Neural cell (in vitro differentiated cells): ENCODE data around the gene LIN54. TPM values are rescaled to one million over a fixed set of nuclear protein-coding genes. Genes with fewer than 3 reads are reported as not detected.

ENCODE experiments used
- H2AFZ ChIP-seq: fragments of 200-600, 300-800 bp; sonication (generic), shearing (Covaris generic); 2 replicates; pipeline ENCODE4 v1.6.0; 2014; ENCODE audit warnings: low read depth, mild to moderate bottlenecking, antibody characterized with exemption, low read length, moderate library complexity
- H3F3A ChIP-seq: fragments of 200-600 bp; shearing (Covaris generic); 2 replicates; pipeline ENCODE4 v1.6.1; 2016; ENCODE audit warnings: mild to moderate bottlenecking, moderate library complexity, mixed read lengths, antibody characterized with exemption, low read length; ENCODE audit not compliant: insufficient read depth, poor library complexity, severe bottlenecking
- H3K27ac ChIP-seq: fragments of 200-600, 300-800 bp; sonication (generic), shearing (Covaris generic); 2 replicates; pipeline ENCODE4 v1.5.1; 2014; ENCODE audit warnings: mild to moderate bottlenecking, low read length, moderate library complexity
- H3K27me3 ChIP-seq: fragments of 300-800, 200-600 bp; sonication (generic), shearing (Covaris generic); 2 replicates; pipeline ENCODE4 v1.6.0; 2014; ENCODE audit warnings: mild to moderate bottlenecking, low read depth, low read length, moderate library complexity; ENCODE audit not compliant: insufficient read depth
- H3K36me3 ChIP-seq: fragments of 300-800, 200-600 bp; sonication (generic), shearing (Covaris generic); 2 replicates; pipeline ENCODE4 v1.5.1; 2014; ENCODE audit warnings: mild to moderate bottlenecking, antibody characterized with exemption, low read length, moderate library complexity; ENCODE audit not compliant: insufficient read depth
- H3K4me2 ChIP-seq: fragments of 300-800, 200-600 bp; sonication (generic), shearing (Covaris generic); 2 replicates; pipeline ENCODE4 v1.6.0; 2014; ENCODE audit warnings: mild to moderate bottlenecking, low read length
- H3K4me3 ChIP-seq: fragments of 300-800, 200-600 bp; sonication (generic), shearing (Covaris generic); 2 replicates; pipeline ENCODE4 v1.5.1; 2014; ENCODE audit warnings: mild to moderate bottlenecking, low read length, moderate library complexity
- H3K79me2 ChIP-seq: fragments of 200-600 bp; shearing (Covaris generic); replicated peaks from 2 replicates; pipeline ENCODE4 v1.6.0; 2014; ENCODE audit warnings: mild to moderate bottlenecking, low read length, moderate library complexity; ENCODE audit not compliant: insufficient read depth
- H3K9ac ChIP-seq: fragments of 300-800, 200-600 bp; sonication (generic), shearing (Covaris generic); 2 replicates; pipeline ENCODE4 v1.6.1; 2016; ENCODE audit warnings: mild to moderate bottlenecking, low read length, mixed read lengths
- H3K9me2 ChIP-seq: fragments of 200-600 bp; shearing (Covaris generic); 2 replicates; pipeline ENCODE4 v1.6.1; 2016; ENCODE audit warnings: mild to moderate bottlenecking, low read length, mixed read lengths; ENCODE audit not compliant: insufficient read depth
- H3K9me3 ChIP-seq: fragments of 200-600, 300-800 bp; sonication (generic), shearing (Covaris generic); 2 replicates; pipeline ENCODE4 v1.6.1; 2016; ENCODE audit warnings: mild to moderate bottlenecking, mixed run types, low read length, moderate library complexity, mixed read lengths
- H4K20me1 ChIP-seq: fragments of 200-600 bp; shearing (Covaris generic); 2 replicates; pipeline ENCODE4 v1.6.1; 2016; ENCODE audit warnings: mild to moderate bottlenecking, mixed run types; ENCODE audit not compliant: insufficient read depth
- CTCF ChIP-seq: fragments of 450-650 bp; IDR thresholded peaks from 2 replicates; pipeline ENCODE4 v1.5.1; 2014; ENCODE audit warnings: antibody characterized with exemption, mild to moderate bottlenecking, moderate library complexity; ENCODE audit not compliant: poor library complexity, severe bottlenecking
- EP300 ChIP-seq: fragments of 450-650 bp; conservative IDR thresholded peaks from 2 replicates; pipeline ENCODE4 v1.6.1; 2014; ENCODE audit warnings: antibody characterized with exemption, mild to moderate bottlenecking, moderate library complexity; ENCODE audit not compliant: poor library complexity, severe bottlenecking
- EZH2 ChIP-seq: fragments of 200-600, 300-800 bp; shearing (Covaris generic), sonication (generic); IDR thresholded peaks from 2 replicates; pipeline ENCODE4 v1.6.1; 2014; ENCODE audit warnings: antibody characterized with exemption, low read length, borderline replicate concordance, mild to moderate bottlenecking; ENCODE audit not compliant: insufficient read depth, poor library complexity, severe bottlenecking
- MXI1 ChIP-seq: fragments of 450-650 bp; conservative IDR thresholded peaks from 2 replicates; pipeline ENCODE4 v1.6.1; 2014; ENCODE audit warnings: antibody characterized with exemption, mild to moderate bottlenecking; ENCODE audit not compliant: poor library complexity, severe bottlenecking
- POLR2AphosphoS5 ChIP-seq: IDR thresholded peaks from 2 replicates; pipeline ENCODE4 v1.6.1; 2012
- RAD21 ChIP-seq: fragments of 450-650 bp; conservative IDR thresholded peaks from 2 replicates; pipeline ENCODE4 v1.6.1; 2014; ENCODE audit warnings: antibody characterized with exemption, mild to moderate bottlenecking, moderate library complexity
- SMC3 ChIP-seq: fragments of 450-650 bp; conservative IDR thresholded peaks from 2 replicates; pipeline ENCODE4 v1.6.1; 2014; ENCODE audit warnings: antibody characterized with exemption, mild to moderate bottlenecking, moderate library complexity; ENCODE audit not compliant: poor library complexity
- TAF1 ChIP-seq: IDR thresholded peaks from 2 replicates; pipeline ENCODE4 v1.6.1; 2012; ENCODE audit warnings: low read depth
- polyA plus RNA-seq: library from polyadenylated mRNA; depleted of rRNA; stranded (reverse); fragments of >200 nt; gene quantifications from 2 replicates; pipeline ENCODE4 v1.2.3, GENCODE V29; 2014
- TF ChIP-seq, protein P1 (sequence below): IDR thresholded peaks from 2 replicates; pipeline ENCODE4 v1.6.1; 2012; ENCODE audit warnings: borderline replicate concordance

LIN54 gene
- polyA plus RNA-seq, 1 donor from 2014 or later = 7.3 TPM

DNA sequence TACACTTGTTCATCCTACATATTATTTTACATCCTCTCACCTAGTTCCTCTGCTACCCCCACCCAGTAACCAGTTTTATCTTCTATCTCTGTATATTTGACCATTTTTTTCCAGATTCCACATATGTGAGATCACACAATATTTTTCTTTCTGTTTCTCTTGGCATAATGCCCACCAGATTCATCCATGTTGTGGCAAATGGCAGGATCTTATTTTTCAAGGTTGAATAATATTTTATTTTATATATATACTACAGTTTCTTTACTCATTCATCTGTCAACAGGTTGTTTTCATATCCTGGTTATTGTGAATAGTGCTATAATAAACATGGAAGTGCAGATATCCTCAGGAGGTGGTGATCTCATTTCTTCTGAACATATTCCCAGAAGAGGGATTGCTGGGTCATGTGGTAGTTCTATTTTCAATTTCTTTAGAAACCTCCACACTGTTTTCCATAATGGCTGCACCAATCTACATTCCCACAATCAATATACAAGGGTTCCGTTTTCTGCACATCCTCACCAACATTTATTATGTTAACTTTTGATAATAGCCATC is 61.9 kb downstream of the LIN54 start:
- Histone ChIP-seq H3K4me3 (no peak overlapping the region), H2AFZ (no peak overlapping the region), H3K9me3 (no peaks in the 10 kb centered on the region), H3K27ac (no peak overlapping the region), H3K4me2 (no peak overlapping the region), H3K27me3 (no peaks in the 10 kb centered on the region), H3K9ac (no peak overlapping the region), H4K20me1 (no peaks in the 10 kb centered on the region), H3K9me2 (no peaks in the 10 kb centered on the region), H3F3A (no peaks in the 10 kb centered on the region), H3K79me2 (no peaks in the 10 kb centered on the region), H3K36me3 (no peaks in the 10 kb centered on the region)
- TF ChIP-seq SMC3 = no peak

GRCh38 chr4:82947498-82947897 is 63.1 kb downstream of the LIN54 start:
- no peaks in the 10 kb centered on the region for H4K20me1 ChIP-seq
- H3K79me2 ChIP-seq = no peaks in the 10 kb centered on the region
- TF ChIP-seq, protein P1, sequence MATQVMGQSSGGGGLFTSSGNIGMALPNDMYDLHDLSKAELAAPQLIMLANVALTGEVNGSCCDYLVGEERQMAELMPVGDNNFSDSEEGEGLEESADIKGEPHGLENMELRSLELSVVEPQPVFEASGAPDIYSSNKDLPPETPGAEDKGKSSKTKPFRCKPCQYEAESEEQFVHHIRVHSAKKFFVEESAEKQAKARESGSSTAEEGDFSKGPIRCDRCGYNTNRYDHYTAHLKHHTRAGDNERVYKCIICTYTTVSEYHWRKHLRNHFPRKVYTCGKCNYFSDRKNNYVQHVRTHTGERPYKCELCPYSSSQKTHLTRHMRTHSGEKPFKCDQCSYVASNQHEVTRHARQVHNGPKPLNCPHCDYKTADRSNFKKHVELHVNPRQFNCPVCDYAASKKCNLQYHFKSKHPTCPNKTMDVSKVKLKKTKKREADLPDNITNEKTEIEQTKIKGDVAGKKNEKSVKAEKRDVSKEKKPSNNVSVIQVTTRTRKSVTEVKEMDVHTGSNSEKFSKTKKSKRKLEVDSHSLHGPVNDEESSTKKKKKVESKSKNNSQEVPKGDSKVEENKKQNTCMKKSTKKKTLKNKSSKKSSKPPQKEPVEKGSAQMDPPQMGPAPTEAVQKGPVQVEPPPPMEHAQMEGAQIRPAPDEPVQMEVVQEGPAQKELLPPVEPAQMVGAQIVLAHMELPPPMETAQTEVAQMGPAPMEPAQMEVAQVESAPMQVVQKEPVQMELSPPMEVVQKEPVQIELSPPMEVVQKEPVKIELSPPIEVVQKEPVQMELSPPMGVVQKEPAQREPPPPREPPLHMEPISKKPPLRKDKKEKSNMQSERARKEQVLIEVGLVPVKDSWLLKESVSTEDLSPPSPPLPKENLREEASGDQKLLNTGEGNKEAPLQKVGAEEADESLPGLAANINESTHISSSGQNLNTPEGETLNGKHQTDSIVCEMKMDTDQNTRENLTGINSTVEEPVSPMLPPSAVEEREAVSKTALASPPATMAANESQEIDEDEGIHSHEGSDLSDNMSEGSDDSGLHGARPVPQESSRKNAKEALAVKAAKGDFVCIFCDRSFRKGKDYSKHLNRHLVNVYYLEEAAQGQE = no peak
- TF ChIP-seq EP300 (no peak), RAD21 (no peak), SMC3 (no peak), TAF1 (no peak), MXI1 (no peak), EZH2 (no peak), CTCF (no peak), POLR2AphosphoS5 (no peak)
- no peak overlapping the region for H3K4me2 ChIP-seq
- no peak overlapping the region for H2AFZ ChIP-seq
- no peaks in the 10 kb centered on the region for H3K9me2 ChIP-seq
- no peak overlapping the region for H3K27ac ChIP-seq
- no peaks in the 10 kb centered on the region for H3F3A ChIP-seq
- H3K27me3 ChIP-seq = no peaks in the 10 kb centered on the region
- H3K36me3 ChIP-seq = no peaks in the 10 kb centered on the region
- H3K4me3 ChIP-seq = no peak overlapping the region
- no peak overlapping the region for H3K9ac ChIP-seq
- no peaks in the 10 kb centered on the region for H3K9me3 ChIP-seq

GRCh38 chr4:82939414-82939813 is 71.2 kb downstream of the LIN54 start:
- H2AFZ ChIP-seq = no peak overlapping the region
- H3K9me3 ChIP-seq = no peaks in the 10 kb centered on the region
- H3K9ac ChIP-seq = no peak overlapping the region
- no peaks in the 10 kb centered on the region for H3K9me2 ChIP-seq
- no peaks in the 10 kb centered on the region for H3K27me3 ChIP-seq
- H3K36me3 ChIP-seq = peaks cover 14% of the 10 kb centered on the region
- no peak overlapping the region for H3K4me2 ChIP-seq
- no peaks in the 10 kb centered on the region for H3K79me2 ChIP-seq
- no peak for TF ChIP-seq RAD21
- no peak for TF ChIP-seq MXI1
- TF ChIP-seq EP300 = no peak
- H3F3A ChIP-seq = no peaks in the 10 kb centered on the region
- H3K4me3 ChIP-seq = no peak overlapping the region
- H3K27ac ChIP-seq = no peak overlapping the region
- H4K20me1 ChIP-seq = no peaks in the 10 kb centered on the region
